Ecto neural progenitor cell (in vitro differentiated cells): ENCODE data around the gene NFIA.

Source experiments
- DNase-seq: peaks from one replicate; pipeline ENCODE4 v3.0.0-alpha.2; 2018; ENCODE audit warnings: low spot score

NFIA gene

GRCh38 chr1:61082311-61083012 lies at the start of gene NFIA:
NFIA (plus strand) TSS chr1:61082561.
- DNase-seq, result peak; percentile 54

DNA sequence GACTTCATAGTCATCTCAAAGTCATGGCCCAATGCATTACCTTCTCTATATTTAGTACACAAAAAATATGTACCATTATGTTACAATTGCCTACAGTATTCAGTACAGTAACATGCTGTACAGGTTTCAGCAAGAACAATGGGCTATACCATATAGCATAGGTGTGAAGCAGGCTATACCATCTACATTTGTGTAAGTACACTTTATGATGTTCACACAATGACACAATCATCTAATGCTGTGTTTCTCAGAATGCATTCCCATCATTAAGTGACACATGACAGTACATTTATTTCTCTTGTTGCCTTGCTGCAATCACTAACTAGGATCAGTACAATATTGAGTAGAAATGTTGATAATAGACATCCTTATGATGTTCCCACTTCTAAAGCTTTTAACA lies 46.5 kb upstream of the NFIA start:
- DNase-seq, result no peak

DNA sequence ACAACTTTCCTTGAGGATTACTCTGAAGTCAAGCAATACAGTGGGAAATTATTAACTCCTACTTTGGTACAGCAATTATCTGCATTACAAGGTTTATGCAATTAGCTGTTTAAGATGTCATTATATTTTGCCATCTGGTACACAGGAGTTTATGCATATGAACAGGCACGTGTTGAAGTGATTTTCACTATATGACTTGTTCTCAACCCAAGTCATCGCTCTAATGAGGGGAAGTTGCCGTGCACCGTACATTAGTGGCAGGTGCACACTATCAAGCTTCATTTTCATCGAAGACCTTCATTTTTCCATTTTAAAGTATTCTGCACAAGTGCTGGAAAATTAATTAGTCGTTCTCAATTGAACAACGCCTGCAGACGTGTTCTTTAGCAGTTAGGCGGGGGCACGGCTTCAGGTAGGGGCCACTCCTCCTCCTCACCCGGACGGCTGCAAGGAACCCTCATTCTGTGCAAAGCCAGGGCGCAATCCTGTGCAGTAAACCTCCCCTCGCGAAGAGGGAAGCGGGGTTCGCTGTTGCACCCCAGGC lies 39.8 kb upstream of the NFIA start:
- no peak for DNase-seq

DNA sequence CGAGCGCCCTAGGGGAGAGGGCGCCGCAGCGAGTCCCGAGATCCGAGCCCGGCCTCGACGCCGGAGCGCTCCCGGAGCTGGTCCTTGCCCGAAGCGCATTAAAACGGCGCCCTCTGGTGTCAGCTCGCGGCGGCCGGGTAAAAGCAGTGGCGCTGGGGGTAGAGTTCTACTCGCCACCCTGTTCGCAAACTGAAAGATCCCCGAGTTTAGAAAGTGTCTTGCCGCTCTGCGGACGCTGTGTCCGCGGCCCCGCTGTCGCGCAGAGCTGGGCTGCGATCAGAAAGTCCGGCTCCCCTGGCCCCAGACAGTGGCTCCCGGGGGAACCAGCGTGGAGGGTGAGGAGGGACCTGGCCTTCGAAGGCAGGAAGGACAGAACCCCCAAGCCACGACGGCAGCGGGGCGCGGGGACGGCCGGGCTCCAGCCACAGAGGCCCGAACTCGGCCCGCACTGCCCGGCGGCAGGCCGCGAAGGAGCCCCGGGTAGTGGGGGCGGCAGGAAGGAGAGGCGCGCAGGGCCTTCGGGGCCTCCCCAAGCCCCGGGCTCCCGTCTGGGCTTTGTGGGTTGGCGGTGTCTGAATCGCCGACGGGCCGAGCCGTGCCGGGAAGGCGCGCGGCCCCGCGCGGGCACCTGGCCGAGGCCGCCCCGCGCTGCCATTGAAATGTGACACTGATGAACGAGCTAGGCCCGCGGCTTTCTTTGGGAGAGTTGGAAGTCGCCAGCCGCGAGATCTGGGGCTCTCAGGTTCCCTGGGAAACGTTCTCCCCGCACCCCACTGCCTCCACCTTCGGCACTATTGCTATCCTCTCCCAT lies 39.1 kb upstream of the NFIA start:
- peak; percentile 91 for DNase-seq

DNA sequence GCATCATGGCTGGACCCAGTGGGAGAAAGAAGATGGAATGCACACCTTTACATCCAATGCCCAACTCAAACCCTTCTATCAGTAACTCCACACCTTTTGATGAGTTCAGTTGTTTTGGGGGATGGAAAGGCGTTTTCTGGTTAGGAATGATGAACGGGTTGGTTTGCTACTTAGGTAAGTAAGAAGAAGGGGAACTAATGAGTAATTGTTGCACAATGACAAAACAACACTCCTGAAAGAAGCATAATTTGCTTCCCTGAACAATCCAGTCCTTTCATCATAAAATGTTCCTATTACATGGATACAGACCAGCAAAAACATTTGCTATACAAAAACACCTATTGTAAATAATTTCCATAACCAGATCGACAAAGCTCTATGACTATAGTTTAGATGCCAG lies 35.9 kb upstream of the NFIA start:
- DNase-seq, result no peak

GRCh38 chr1:61047061-61047460 lies 35.3 kb upstream of the NFIA start:
- no peak for DNase-seq

DNA sequence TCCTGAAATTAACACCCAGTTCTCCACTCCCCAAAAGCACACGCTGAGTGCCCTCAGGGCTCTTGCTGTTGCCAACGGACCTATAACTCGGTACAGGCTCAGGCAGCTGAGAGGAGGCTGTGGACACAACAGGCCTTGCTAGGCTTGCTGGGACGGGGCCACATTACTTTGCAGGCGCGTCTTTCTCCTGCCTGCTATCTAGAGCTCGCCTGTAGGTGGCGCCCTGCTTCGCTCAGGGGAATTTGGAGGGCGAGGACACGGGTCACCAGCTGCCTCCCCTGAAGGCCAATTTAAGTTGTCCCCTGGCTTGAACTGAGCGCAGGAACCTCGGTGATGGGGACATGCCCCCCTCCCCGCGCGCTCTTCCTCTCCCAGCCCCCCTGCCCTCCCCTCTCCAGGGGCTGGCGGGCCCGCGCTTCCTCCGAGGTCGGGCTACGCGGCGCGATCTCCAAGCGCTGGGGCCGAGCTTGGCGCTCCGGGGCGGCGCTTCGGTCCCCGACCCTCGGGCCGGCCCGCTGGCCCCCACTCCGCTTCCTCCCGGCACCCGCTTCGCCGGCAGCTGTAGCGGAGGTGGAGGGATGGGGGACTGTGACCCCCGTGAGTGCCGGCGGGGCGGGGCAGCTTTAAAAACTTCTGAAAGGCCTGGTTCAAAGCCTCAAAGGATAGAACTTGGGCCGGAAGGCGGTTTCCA lies 32.4 kb upstream of the NFIA start:
- peak; percentile 94 for DNase-seq

- DNase-seq, result peak; percentile 72
These were observed 31.6 kb upstream of the NFIA start for GRCh38 chr1:61050541-61051442.

- no peak for DNase-seq
These were observed 31.0 kb upstream of the NFIA start for GRCh38 chr1:61051443-61051718.

- no peak for DNase-seq
These were observed 30.5 kb upstream of the NFIA start for GRCh38 chr1:61051719-61052394.

GRCh38 chr1:61052395-61053225 lies 29.8 kb upstream of the NFIA start:
- DNase-seq, result no peak

GRCh38 chr1:61053226-61053711 lies 29.1 kb upstream of the NFIA start:
- DNase-seq, result no peak

- peak; percentile 60 for DNase-seq
These were observed 28.4 kb upstream of the NFIA start for GRCh38 chr1:61053712-61054600.

DNA sequence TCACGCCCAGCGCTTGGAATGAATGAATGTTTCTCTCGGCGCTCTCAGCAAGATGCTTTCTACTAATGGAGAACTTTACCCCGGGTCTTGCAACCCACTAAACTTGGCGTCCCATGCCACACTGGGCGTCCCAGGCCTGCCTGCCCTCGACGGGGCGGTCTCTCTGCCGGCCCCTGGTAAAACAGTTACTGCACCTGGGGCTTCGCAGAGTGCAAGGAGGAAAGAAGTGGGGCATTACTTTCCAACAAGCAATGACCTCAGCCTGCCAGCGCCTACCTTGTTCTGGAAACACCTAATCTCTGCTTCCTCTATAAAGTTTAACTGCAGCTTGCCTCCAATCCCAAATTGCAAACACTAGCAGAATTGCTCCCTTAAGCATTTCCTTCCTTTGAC lies 27.8 kb upstream of the NFIA start:
- no peak for DNase-seq

- no peak for DNase-seq
These were observed 27.2 kb upstream of the NFIA start for GRCh38 chr1:61055110-61055614.

- no peak for DNase-seq
These were observed 26.2 kb upstream of the NFIA start for GRCh38 chr1:61056196-61056572.

DNA sequence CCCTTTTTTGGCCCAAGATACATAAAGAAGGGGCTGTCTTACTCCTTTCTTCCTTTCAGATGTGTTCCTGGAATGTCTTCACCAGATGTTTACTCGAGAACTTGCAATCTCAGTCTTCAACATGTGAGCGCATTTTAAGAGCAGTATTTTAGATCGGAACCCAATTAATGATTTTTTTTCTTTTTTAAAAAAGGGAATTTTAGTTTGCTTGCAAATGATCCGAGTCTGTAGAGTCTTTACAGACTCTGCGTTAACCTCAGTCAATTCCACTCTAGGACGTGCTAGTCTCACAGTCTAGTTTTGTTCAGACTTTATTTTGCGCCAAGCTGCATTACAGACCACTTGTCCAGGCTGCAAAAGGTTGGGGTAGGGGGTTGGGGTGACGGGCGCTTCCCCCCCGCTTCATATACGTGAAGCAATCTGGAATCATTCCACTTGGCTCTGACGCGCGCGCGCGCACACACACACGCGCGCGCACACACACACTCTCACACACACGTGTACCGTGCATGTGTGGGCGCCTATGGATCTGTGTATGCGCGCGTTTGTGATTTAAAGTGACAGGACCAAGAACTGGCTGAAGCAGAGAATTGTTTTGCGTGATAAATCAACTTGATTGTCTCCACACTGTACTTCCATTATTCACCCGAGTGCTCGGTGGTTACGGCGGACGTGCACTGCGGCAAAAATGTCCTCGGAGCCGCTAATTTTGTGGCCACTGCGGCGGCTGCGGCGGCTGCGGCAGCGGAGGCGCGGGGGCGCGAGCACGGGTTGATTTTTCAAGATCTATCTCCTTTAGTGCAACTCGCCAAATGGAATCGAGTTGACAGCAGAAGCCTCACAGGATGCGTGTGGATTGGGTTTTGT lies 25.6 kb upstream of the NFIA start:
- DNase-seq, result peak; percentile 58
